ACC112 (cell line): ENCODE measurements around the gene CIAO2B.

Experiments
- H2AFZ ChIP-seq: fragments of 200-600 bp; sonication (generic); one replicate; pipeline ENCODE4 v1.6.0; 2017; ENCODE audit warnings: antibody characterized with exemption, low read length; ENCODE audit not compliant: unreplicated experiment
- H3K27ac ChIP-seq: fragments of 200-600 bp; sonication (generic); 2 replicates; pipeline ENCODE4 v1.5.1; 2014; ENCODE audit warnings: low read depth, mild to moderate bottlenecking, antibody characterized with exemption, low read length, moderate library complexity
- H3K27me3 ChIP-seq: fragments of 200-600 bp; sonication (generic); 2 replicates; pipeline ENCODE4 v1.6.1; 2014; ENCODE audit warnings: mild to moderate bottlenecking, antibody characterized with exemption, low read length, moderate library complexity, mixed read lengths; ENCODE audit not compliant: insufficient read depth
- H3K36me3 ChIP-seq: fragments of 200-600 bp; sonication (generic); 2 replicates; pipeline ENCODE4 v1.6.1; 2016; ENCODE audit warnings: mild to moderate bottlenecking, antibody characterized with exemption, low read length, moderate library complexity, mixed read lengths; ENCODE audit not compliant: insufficient read depth
- H3K4me1 ChIP-seq: fragments of 200-600 bp; sonication (generic); one replicate; pipeline ENCODE4 v1.6.1; 2016; ENCODE audit warnings: low read length, mixed read lengths; ENCODE audit not compliant: insufficient read depth, unreplicated experiment, control insufficient read depth
- H3K4me3 ChIP-seq: fragments of 200-600 bp; sonication (generic); 2 replicates; pipeline ENCODE4 v1.5.1; 2014; ENCODE audit warnings: mild to moderate bottlenecking, low read depth, low read length
- H3K79me2 ChIP-seq: fragments of 200-600 bp; sonication (generic); one replicate; pipeline ENCODE4 v1.6.0; 2016; ENCODE audit warnings: low read length; ENCODE audit not compliant: control insufficient read depth, unreplicated experiment, insufficient read depth

Gene CIAO2B

GRCh38 chr16:66919569-66920298 lies 14.5 kb downstream of the CIAO2B start:
- H3K4me3 ChIP-seq, result no peak overlapping the region
- no peak overlapping the region for H2AFZ ChIP-seq
- no peak overlapping the region for H3K27ac ChIP-seq
- H3K27me3 ChIP-seq, result peaks cover 17% of the 10 kb centered on the region
- no peaks in the 10 kb centered on the region for H3K36me3 ChIP-seq
- H3K4me1 ChIP-seq, result peaks cover 14% of the 10 kb centered on the region
- H3K79me2 ChIP-seq, result no peaks in the 10 kb centered on the region

- H3K4me1 ChIP-seq, result peaks cover 14% of the 10 kb centered on the region
- H3K4me3 ChIP-seq, result no peak within 1 kb of the TSS
- H2AFZ ChIP-seq, result no peak within 1 kb of the TSS
- H3K27ac ChIP-seq, result no peak within 1 kb of the TSS
- H3K79me2 ChIP-seq, result no peaks in the 10 kb centered on the region
- H3K27me3 ChIP-seq, result peaks cover 15% of the 10 kb centered on the region
- H3K36me3 ChIP-seq, result no peaks in the 10 kb centered on the region
Observed at GRCh38 chr16:66918803-66919568, 15.2 kb downstream of the CIAO2B start, which contains the start of gene CDH16. Gene CDH16 (minus strand): TSS chr16:66918885. CDS start chr16:66918065, 820 bp downstream.

- Histone ChIP-seq H3K27ac (no peak overlapping the region), H3K36me3 (no peaks in the 10 kb centered on the region), H3K79me2 (no peaks in the 10 kb centered on the region), H3K27me3 (peaks cover 15% of the 10 kb centered on the region), H2AFZ (no peak overlapping the region), H3K4me3 (no peak overlapping the region), H3K4me1 (peaks cover 7% of the 10 kb centered on the region)
Observed at GRCh38 chr16:66918355-66918754, 15.8 kb downstream of the CIAO2B start.

GRCh38 chr16:66917741-66918140 lies 16.5 kb downstream of the CIAO2B start:
- H3K36me3 ChIP-seq, result no peaks in the 10 kb centered on the region
- H3K27me3 ChIP-seq, result peaks cover 15% of the 10 kb centered on the region
- H3K79me2 ChIP-seq, result no peaks in the 10 kb centered on the region
- H3K27ac ChIP-seq, result no peak overlapping the region
- H3K4me3 ChIP-seq, result no peak overlapping the region
- no peak overlapping the region for H2AFZ ChIP-seq
- H3K4me1 ChIP-seq, result peaks cover 1% of the 10 kb centered on the region

- Histone ChIP-seq H3K27ac (no peak overlapping the region), H2AFZ (no peak overlapping the region), H3K79me2 (no peaks in the 10 kb centered on the region), H3K4me1 (peaks cover under 1% of the 10 kb centered on the region), H3K4me3 (no peak overlapping the region), H3K27me3 (peaks cover 15% of the 10 kb centered on the region), H3K36me3 (no peaks in the 10 kb centered on the region)
Observed at GRCh38 chr16:66916518-66916917, 17.7 kb downstream of the CIAO2B start.

GRCh38 chr16:66915041-66915440 lies 19.2 kb downstream of the CIAO2B start:
- Histone ChIP-seq H3K27me3 (peaks cover 8% of the 10 kb centered on the region), H3K4me3 (no peak overlapping the region), H3K79me2 (no peaks in the 10 kb centered on the region), H2AFZ (no peak overlapping the region), H3K36me3 (no peaks in the 10 kb centered on the region), H3K4me1 (peaks cover 5% of the 10 kb centered on the region), H3K27ac (no peak overlapping the region)

- Histone ChIP-seq H2AFZ (no peak overlapping the region), H3K36me3 (no peaks in the 10 kb centered on the region), H3K27me3 (peaks cover 4% of the 10 kb centered on the region; the same call in 1 of the 2 replicates), H3K27ac (no peak overlapping the region), H3K4me1 (peaks cover 5% of the 10 kb centered on the region), H3K4me3 (no peak overlapping the region), H3K79me2 (no peaks in the 10 kb centered on the region)
Observed at GRCh38 chr16:66914541-66914940, 19.7 kb downstream of the CIAO2B start.

GRCh38 chr16:66913711-66914110 lies 20.5 kb downstream of the CIAO2B start:
- Histone ChIP-seq H3K4me3 (no peak overlapping the region), H3K79me2 (no peaks in the 10 kb centered on the region), H3K4me1 (peaks cover 5% of the 10 kb centered on the region), H3K36me3 (no peaks in the 10 kb centered on the region), H2AFZ (no peak overlapping the region), H3K27ac (no peak overlapping the region), H3K27me3 (no peaks in the 10 kb centered on the region)

- no peaks in the 10 kb centered on the region for H3K27me3 ChIP-seq
- no peak overlapping the region for H3K27ac ChIP-seq
- H3K36me3 ChIP-seq, result no peaks in the 10 kb centered on the region
- H2AFZ ChIP-seq, result no peak overlapping the region
- H3K4me1 ChIP-seq, result peaks cover 5% of the 10 kb centered on the region
- no peak overlapping the region for H3K4me3 ChIP-seq
- no peaks in the 10 kb centered on the region for H3K79me2 ChIP-seq
Observed at GRCh38 chr16:66913081-66913480, 21.1 kb downstream of the CIAO2B start.

- peaks cover 5% of the 10 kb centered on the region for H3K4me1 ChIP-seq
- H3K4me3 ChIP-seq, result no peak overlapping the region
- no peaks in the 10 kb centered on the region for H3K36me3 ChIP-seq
- H3K79me2 ChIP-seq, result no peaks in the 10 kb centered on the region
- no peak overlapping the region for H3K27ac ChIP-seq
- H2AFZ ChIP-seq, result no peak overlapping the region
- no peaks in the 10 kb centered on the region for H3K27me3 ChIP-seq
Observed at GRCh38 chr16:66911801-66912200, 22.4 kb downstream of the CIAO2B start.

GRCh38 chr16:66911112-66911511 lies 23.1 kb downstream of the CIAO2B start:
- H3K27ac ChIP-seq, result no peak overlapping the region
- H2AFZ ChIP-seq, result no peak overlapping the region
- H3K4me3 ChIP-seq, result no peak overlapping the region
- H3K36me3 ChIP-seq, result no peaks in the 10 kb centered on the region
- H3K4me1 ChIP-seq, result peaks cover 5% of the 10 kb centered on the region
- no peaks in the 10 kb centered on the region for H3K79me2 ChIP-seq
- H3K27me3 ChIP-seq, result no peaks in the 10 kb centered on the region
